COLO668 (cell line): ENCODE results near the gene TWIST2.

Experiments used
- DNase-seq: peaks from one replicate; lab custom pipeline; 2025; ENCODE audit not compliant: unreplicated experiment; lab: John Stamatoyannopoulos, UW

Gene TWIST2

GRCh38 chr2:238936162-238937052 lies 88.5 kb downstream of the TWIST2 start:
- DNase-seq = no peak

GRCh38 chr2:238938003-238938400 lies 90.1 kb downstream of the TWIST2 start:
- DNase-seq = no peak

GRCh38 chr2:238938401-238939055 lies 90.6 kb downstream of the TWIST2 start:
- no peak for DNase-seq

GRCh38 chr2:238939074-238939473 lies 91.2 kb downstream of the TWIST2 start:
- DNase-seq = no peak

GRCh38 chr2:238939521-238940403 lies 91.9 kb downstream of the TWIST2 start:
- DNase-seq = no peak

GRCh38 chr2:238940806-238941205 lies 92.9 kb downstream of the TWIST2 start:
- no peak for DNase-seq

GRCh38 chr2:238941262-238941792 lies 93.4 kb downstream of the TWIST2 start:
- no peak for DNase-seq

- DNase-seq = no peak
Measured at GRCh38 chr2:238942080-238942725, 94.3 kb downstream of the TWIST2 start.

- no peak for DNase-seq
Measured at GRCh38 chr2:238942726-238943300, 94.9 kb downstream of the TWIST2 start.

GRCh38 chr2:238943338-238944067 lies 95.6 kb downstream of the TWIST2 start:
- no peak for DNase-seq

- no peak for DNase-seq
Measured at GRCh38 chr2:238945433-238946150, 97.7 kb downstream of the TWIST2 start.

- DNase-seq = no peak
Measured at GRCh38 chr2:238946318-238947242, 98.7 kb downstream of the TWIST2 start.

GRCh38 chr2:238947243-238947760 lies 99.4 kb downstream of the TWIST2 start:
- no peak for DNase-seq

- DNase-seq = no peak
Measured at GRCh38 chr2:238947920-238948710, 100.2 kb downstream of the TWIST2 start.

- no peak for DNase-seq
Measured at GRCh38 chr2:238948765-238949641, 101.1 kb downstream of the TWIST2 start.
